Measurements from ENCODE around the gene DIS3L2.

- TF ChIP-seq CTCF (IDR thresholded peaks at IDR 0.05) (peak; percentile 36 to 37), POLR2A (IDR thresholded peaks at IDR 0.05) (no peak), EP300 (IDR thresholded peaks at IDR 0.05) (no peak), POLR2AphosphoS5 (IDR thresholded peaks at IDR 0.05) (no peak)
Observed at GRCh38 chr2:232315049-232315922, 353.8 kb downstream of the DIS3L2 start.
